B cell (primary cell): ENCODE measurements around the gene NAPA. TPM values are rescaled to one million over a fixed set of nuclear protein-coding genes. Genes with fewer than 3 reads are reported as not detected.

Experiments used
- ATAC-seq: fragments of 200-7000 bp; cut with Tn5 transposase; one replicate; pipeline ENCODE4 v1.10.0; 2021; ENCODE audit warnings: low read depth, mild to moderate bottlenecking, moderate number of reproducible peaks, moderate library complexity
- CTCF ChIA-PET: fragments of 350-600 bp; sonication (Branson Sonifier 250); formaldehyde crosslinking; loops from one replicate; lab custom pipeline; 2021; ENCODE audit warnings: antibody characterized with exemption, inconsistent platforms; lab: Charles Lee
- POLR2A ChIA-PET: fragments of 350-600 bp; sonication (Branson Sonifier 250); formaldehyde crosslinking; loops from one replicate; lab custom pipeline; 2021; ENCODE audit warnings: antibody characterized with exemption; lab: Charles Lee
- DNase-seq: peaks from one replicate; pipeline ENCODE4 v3.0.0; 2013
- H2AFZ ChIP-seq: 2 replicates; pipeline ENCODE4 v1.6.1; 2012; ENCODE audit warnings: mild to moderate bottlenecking, low read depth, low read length; ENCODE audit not compliant: insufficient read depth, poor library complexity, severe bottlenecking
- H3K27ac ChIP-seq, 2 donors: 1 replicate in 1 of 2; 2 replicates in 1 of 2; pipeline ENCODE4 v1.5.1; 2012 to 2013; ENCODE audit warnings: low read length in 2 of 2, mild to moderate bottlenecking in 2 of 2, moderate library complexity in 1 of 2
- H3K27me3 ChIP-seq, 4 experiments: fragments of 200-600 bp in 1 of 4; sonication (generic) in 1 of 4; replicated peaks in 1 of 4; 1 replicate in 2 of 4; 2 replicates in 2 of 4; pipeline versions ENCODE4 v1.6.1 to v1.7.0; 2013 to 2016; ENCODE audit warnings: low read length in 3 of 4, mild to moderate bottlenecking in 2 of 4, mixed read lengths in 1 of 4, moderate library complexity in 1 of 4; ENCODE audit not compliant: insufficient read depth in 4 of 4, control insufficient read depth in 3 of 4; ENCODE audit errors: control extremely low read depth in 1 of 4
- H3K36me3 ChIP-seq, 2 experiments: replicated peaks in 1 of 2; 1 replicate in 1 of 2; 2 replicates in 1 of 2; pipeline versions ENCODE4 v1.6.1 to v1.7.1; 2013; ENCODE audit warnings: low read length in 1 of 2; ENCODE audit not compliant: insufficient read depth in 2 of 2, control insufficient read depth in 1 of 2; ENCODE audit errors: control extremely low read depth in 1 of 2, extremely low read depth in 1 of 2
- H3K4me1 ChIP-seq, 2 donors: fragments of 200-600 bp in 1 of 2; sonication (generic) in 1 of 2; 1 replicate in 1 of 2; 2 replicates in 1 of 2; pipeline versions ENCODE4 v1.5.1 to v1.6.1; 2013 to 2017; ENCODE audit warnings: low read length in 2 of 2; ENCODE audit not compliant: control insufficient read depth in 2 of 2, insufficient read depth in 2 of 2
- H3K4me2 ChIP-seq: replicated peaks from 2 replicates; pipeline ENCODE3; 2012; ENCODE audit warnings: mild to moderate bottlenecking, low read depth, low read length; ENCODE audit not compliant: poor library complexity, severe bottlenecking
- H3K4me3 ChIP-seq, 5 experiments: fragments of 200-600 bp in 1 of 5; sonication (generic) in 1 of 5; 1 replicate in 3 of 5; 2 replicates in 2 of 5; pipeline versions ENCODE4 v1.5.1 to v1.7.0; 2011 to 2016; ENCODE audit warnings: low read length in 4 of 5, mild to moderate bottlenecking in 4 of 5, low read depth in 2 of 5, control low read depth in 1 of 5, moderate library complexity in 1 of 5; ENCODE audit not compliant: insufficient read depth in 1 of 5; ENCODE audit errors: control extremely low read depth in 1 of 5, extremely low read depth in 1 of 5
- H3K79me2 ChIP-seq: fragments of 200-600 bp; sonication (generic); one replicate; pipeline ENCODE4 v1.6.0; 2016; ENCODE audit warnings: low read length; ENCODE audit not compliant: control insufficient read depth, insufficient read depth
- H3K9ac ChIP-seq: fragments of 200-600 bp; sonication (generic); 2 replicates; pipeline ENCODE4 v1.6.1; 2017; ENCODE audit warnings: mild to moderate bottlenecking, low read length, moderate library complexity
- H3K9me3 ChIP-seq, 3 donors: one replicate each; pipeline versions ENCODE4 v1.6.1 to v1.7.1; 2013; ENCODE audit warnings: low read length in 2 of 3; ENCODE audit not compliant: control insufficient read depth in 2 of 3, insufficient read depth in 1 of 3; ENCODE audit errors: control extremely low read depth in 1 of 3
- H4K20me1 ChIP-seq: 2 replicates; pipeline ENCODE4 v1.6.0; 2012; ENCODE audit warnings: mild to moderate bottlenecking, low read length; ENCODE audit not compliant: insufficient read depth, control insufficient read depth, poor library complexity, severe bottlenecking
- H3K27ac Mint-ChIP-seq: one replicate; pipeline ENCODE4 v1.8.0; 2021; ENCODE audit warnings: mixed read lengths
- H3K27me3 Mint-ChIP-seq: one replicate; pipeline ENCODE4 v1.8.0; 2021; ENCODE audit warnings: mixed read lengths
- H3K4me1 Mint-ChIP-seq: one replicate; pipeline ENCODE4 v1.8.0; 2021; ENCODE audit warnings: mixed read lengths
- H3K4me3 Mint-ChIP-seq: one replicate; pipeline ENCODE4 v1.8.0; 2021; ENCODE audit warnings: mixed read lengths
- H3K9me3 Mint-ChIP-seq: one replicate; pipeline ENCODE4 v1.8.0; 2022; ENCODE audit warnings: mixed read lengths; ENCODE audit not compliant: insufficient read depth
- EZH2 ChIP-seq: IDR thresholded peaks from 2 replicates; pipeline ENCODE4 v1.6.1; 2012; ENCODE audit warnings: borderline replicate concordance, low read depth, mild to moderate bottlenecking, moderate library complexity, low read length; ENCODE audit not compliant: insufficient read depth, poor library complexity, severe bottlenecking
- WGBS: methylation state at CpG from one replicate; pipeline ENCODE4 v1.1.5; 2013; ENCODE audit warnings: missing lambda C conversion rate; ENCODE audit not compliant: insufficient coverage; 5-methylcytosine and 5-hydroxymethylcytosine counted together
- intact Hi-C: fragments of 100-400 bp; cut with micrococcal nuclease; formaldehyde crosslinking; loops from one replicate; pipeline ENCODE4 v1.10.0; 2022
- polyA plus RNA-seq: library from polyadenylated mRNA; depleted of rRNA; stranded (reverse); fragments of >200 nt; gene quantifications from 2 replicates; pipeline ENCODE4 v1.2.3, GENCODE V29; 2012
- total RNA-seq, 2 donors: library from RNA; stranded (reverse); fragments of 120-200 nt in 1 of 2; gene quantifications; 1 replicate in 1 of 2; 2 replicates in 1 of 2; pipeline versions ENCODE4 v1.2.3 to v1.2.4, GENCODE V29; 2013 to 2022
- TF ChIP-seq, protein P1 (sequence below): fragments of 200-600 bp; IDR thresholded peaks from one replicate; pipeline ENCODE4 v1.8.0; 2022; ENCODE audit warnings: antibody characterized with exemption, mild to moderate bottlenecking

Gene NAPA
- total and polyA plus RNA-seq, 2 donors (not counting 1 experiment from before 2014, with no cell fraction given) = 66.8 to 86.5 TPM

DNA sequence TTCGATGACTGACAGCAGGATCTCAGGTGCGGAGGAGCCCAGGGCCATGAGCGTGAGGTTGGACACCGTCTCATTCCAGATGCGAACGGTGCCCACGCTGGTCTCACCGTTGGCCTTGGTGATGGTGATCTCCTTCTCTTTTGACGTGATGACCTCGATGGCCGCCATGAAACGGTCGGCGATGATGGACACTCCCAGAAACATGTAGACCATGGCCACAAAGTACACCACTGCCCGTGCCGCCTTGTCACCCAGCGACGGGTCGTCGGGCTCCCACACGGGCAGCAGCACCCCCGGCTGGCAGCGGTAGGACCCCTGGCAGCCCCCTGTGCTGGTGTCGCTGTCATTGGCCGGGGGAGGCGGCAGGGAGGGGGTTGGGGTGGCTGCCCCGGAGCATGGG is 48.9 kb downstream of the NAPA start:
- 90% methylated on average over 25 of the region's 27 CpGs for WGBS
- POLR2A ChIA-PET = no interaction called here
- H3K27me3 Mint-ChIP-seq = peaks cover 57% of the 10 kb centered on the region

GRCh38 chr19:47464675-47465419 is 50.0 kb downstream of the NAPA start:
- peaks cover 0 to 54% (median 14%) of the 10 kb centered on the region in 4 experiments for H3K27me3 ChIP-seq
- POLR2A ChIA-PET = no interaction called here
- no peak overlapping the region for H3K27ac Mint-ChIP-seq

More for the DNA sequence above, 48.9 kb downstream of the NAPA start:
- ATAC-seq = no peak
- no peaks in the 10 kb centered on the region for H3K79me2 ChIP-seq
- intact Hi-C loops = no loop called here
- no peaks in the 10 kb centered on the region for H4K20me1 ChIP-seq
- H3K9me3 ChIP-seq = peaks cover 0 to 9% (median 0%) of the 10 kb centered on the region in 3 donors
- peaks cover 2% of the 10 kb centered on the region for H3K4me1 Mint-ChIP-seq
- H3K27ac ChIP-seq = no peak overlapping the region
- no peak overlapping the region for H3K27ac Mint-ChIP-seq
- H3K4me3 Mint-ChIP-seq = no peak overlapping the region
- H3K9ac ChIP-seq = no peak overlapping the region
- H3K27me3 ChIP-seq = peaks cover 0 to 56% (median 17%) of the 10 kb centered on the region in 4 experiments
- no peak overlapping the region for H2AFZ ChIP-seq
- H3K36me3 ChIP-seq = no peaks in the 10 kb centered on the region
- H3K4me3 ChIP-seq = no peak overlapping the region
- H3K4me1 ChIP-seq = peaks cover under 1 to 7% of the 10 kb centered on the region in 2 donors
- TF ChIP-seq EZH2 = no peak
- TF ChIP-seq, protein P1, sequence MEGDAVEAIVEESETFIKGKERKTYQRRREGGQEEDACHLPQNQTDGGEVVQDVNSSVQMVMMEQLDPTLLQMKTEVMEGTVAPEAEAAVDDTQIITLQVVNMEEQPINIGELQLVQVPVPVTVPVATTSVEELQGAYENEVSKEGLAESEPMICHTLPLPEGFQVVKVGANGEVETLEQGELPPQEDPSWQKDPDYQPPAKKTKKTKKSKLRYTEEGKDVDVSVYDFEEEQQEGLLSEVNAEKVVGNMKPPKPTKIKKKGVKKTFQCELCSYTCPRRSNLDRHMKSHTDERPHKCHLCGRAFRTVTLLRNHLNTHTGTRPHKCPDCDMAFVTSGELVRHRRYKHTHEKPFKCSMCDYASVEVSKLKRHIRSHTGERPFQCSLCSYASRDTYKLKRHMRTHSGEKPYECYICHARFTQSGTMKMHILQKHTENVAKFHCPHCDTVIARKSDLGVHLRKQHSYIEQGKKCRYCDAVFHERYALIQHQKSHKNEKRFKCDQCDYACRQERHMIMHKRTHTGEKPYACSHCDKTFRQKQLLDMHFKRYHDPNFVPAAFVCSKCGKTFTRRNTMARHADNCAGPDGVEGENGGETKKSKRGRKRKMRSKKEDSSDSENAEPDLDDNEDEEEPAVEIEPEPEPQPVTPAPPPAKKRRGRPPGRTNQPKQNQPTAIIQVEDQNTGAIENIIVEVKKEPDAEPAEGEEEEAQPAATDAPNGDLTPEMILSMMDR = no peak
- H3K9me3 Mint-ChIP-seq = no peaks in the 10 kb centered on the region
- CTCF ChIA-PET = no interaction called here
- DNase-seq = no peak
- H3K4me2 ChIP-seq = no peak overlapping the region

More at GRCh38 chr19:47464675-47465419, 50.0 kb downstream of the NAPA start:
- Histone ChIP-seq H4K20me1 (no peaks in the 10 kb centered on the region), H3K4me1 (no peaks in the 10 kb centered on the region), H3K4me2 (no peak overlapping the region), H3K9ac (no peak overlapping the region), H3K4me3 (no peak overlapping the region), H2AFZ (no peak overlapping the region), H3K27ac (no peak overlapping the region), H3K36me3 (no peaks in the 10 kb centered on the region), H3K79me2 (no peaks in the 10 kb centered on the region), H3K9me3 (peaks cover 0 to 9% (median 0%) of the 10 kb centered on the region in 3 donors)
- Mint-ChIP-seq H3K9me3 (no peaks in the 10 kb centered on the region), H3K4me1 (no peaks in the 10 kb centered on the region), H3K4me3 (no peak overlapping the region), H3K27me3 (peaks cover 50% of the 10 kb centered on the region)
- CTCF ChIA-PET = no interaction called here
- intact Hi-C loops = no loop called here
- no peak for DNase-seq
- no peak for ATAC-seq
- TF ChIP-seq, protein P1 = no peak
- no peak for TF ChIP-seq EZH2
- WGBS = 74% methylated on average over 9 of the region's 10 CpGs
